ENCODE measurements around the gene ICAM5. TPM values are rescaled to one million over a fixed set of nuclear protein-coding genes. Genes with fewer than 3 reads are reported as not detected.

ICAM5 gene
- total and polyA plus RNA-seq, 4 donors: 4.1 to 32.1 (median 18.6) TPM

DNA sequence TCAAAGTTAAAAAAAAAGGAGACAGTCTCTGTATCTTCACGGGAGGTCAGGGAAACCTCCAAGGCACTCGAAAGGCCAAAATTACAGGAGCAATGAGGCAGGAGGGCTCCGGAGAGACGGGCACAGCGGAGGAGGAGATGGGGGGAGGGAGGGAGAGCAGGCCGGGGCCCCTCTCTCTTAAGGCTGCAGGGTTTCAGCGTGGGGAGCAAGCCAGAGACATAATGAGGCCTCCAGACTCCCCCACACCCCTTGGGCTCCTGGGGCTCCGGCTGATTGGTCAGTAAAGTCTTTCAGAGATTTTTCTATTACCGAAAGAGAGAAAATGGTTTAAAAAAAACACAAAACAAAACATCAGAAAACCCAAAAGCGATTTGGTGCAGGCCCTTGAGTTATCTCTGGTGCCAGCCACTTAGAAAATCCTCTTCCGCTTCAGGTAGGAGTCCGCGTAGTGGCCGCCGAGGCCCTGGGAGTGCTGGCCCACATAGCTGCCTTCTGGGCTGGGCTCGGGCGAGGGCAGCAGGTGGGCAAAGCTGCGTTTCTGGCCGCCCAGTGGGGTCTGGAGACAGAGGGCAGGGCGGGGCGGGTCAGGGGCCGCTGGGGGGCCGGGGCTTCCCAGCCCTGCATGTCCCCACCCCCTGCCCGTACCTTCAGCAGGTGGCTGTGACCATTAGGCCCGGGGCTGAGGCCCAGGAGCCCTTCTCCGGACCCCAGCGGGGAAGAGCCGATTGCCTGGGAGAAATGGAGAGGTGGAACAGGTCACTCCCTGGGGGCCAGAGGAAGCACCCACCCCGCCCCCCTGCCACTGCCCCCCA is 27.5 kb downstream of the ICAM5 start:
- Histone ChIP-seq H3K36me3 (ENCODE audit: control insufficient read depth in 4 of 4, insufficient read depth in 4 of 4, low read length in 4 of 4) (peaks cover under 1 to 49% (median 19%) of the 10 kb centered on the region in 4 donors), H3K27me3 (ENCODE audit: control insufficient read depth in 3 of 3, insufficient read depth in 3 of 3, low read length in 2 of 3) (no peaks in the 10 kb centered on the region), H3K27ac (ENCODE audit: low read depth in 1 of 2, low read length in 1 of 2) (no peak overlapping the region), H3K9ac (ENCODE audit: insufficient read depth in 1 of 2, low read length in 2 of 2) (no peak overlapping the region), H3K9me3 (ENCODE audit: control insufficient read depth in 4 of 4, insufficient read depth in 3 of 4, low read length in 3 of 4) (no peaks in the 10 kb centered on the region), H3K4me3 (no peak overlapping the region), H3K4me1 (ENCODE audit: control insufficient read depth in 5 of 5, insufficient read depth in 5 of 5, low read length in 5 of 5) (peaks cover 0 to 12% (median 0%) of the 10 kb centered on the region in 5 donors)
- 88 to 90% methylated on average over 24 to 29 of the region's 29 CpGs for WGBS, 2 donors
- DNase-seq (no peak), ATAC-seq (ENCODE audit: insufficient read depth, low FRiP score) (no peak)
- TF ChIP-seq, protein P1, sequence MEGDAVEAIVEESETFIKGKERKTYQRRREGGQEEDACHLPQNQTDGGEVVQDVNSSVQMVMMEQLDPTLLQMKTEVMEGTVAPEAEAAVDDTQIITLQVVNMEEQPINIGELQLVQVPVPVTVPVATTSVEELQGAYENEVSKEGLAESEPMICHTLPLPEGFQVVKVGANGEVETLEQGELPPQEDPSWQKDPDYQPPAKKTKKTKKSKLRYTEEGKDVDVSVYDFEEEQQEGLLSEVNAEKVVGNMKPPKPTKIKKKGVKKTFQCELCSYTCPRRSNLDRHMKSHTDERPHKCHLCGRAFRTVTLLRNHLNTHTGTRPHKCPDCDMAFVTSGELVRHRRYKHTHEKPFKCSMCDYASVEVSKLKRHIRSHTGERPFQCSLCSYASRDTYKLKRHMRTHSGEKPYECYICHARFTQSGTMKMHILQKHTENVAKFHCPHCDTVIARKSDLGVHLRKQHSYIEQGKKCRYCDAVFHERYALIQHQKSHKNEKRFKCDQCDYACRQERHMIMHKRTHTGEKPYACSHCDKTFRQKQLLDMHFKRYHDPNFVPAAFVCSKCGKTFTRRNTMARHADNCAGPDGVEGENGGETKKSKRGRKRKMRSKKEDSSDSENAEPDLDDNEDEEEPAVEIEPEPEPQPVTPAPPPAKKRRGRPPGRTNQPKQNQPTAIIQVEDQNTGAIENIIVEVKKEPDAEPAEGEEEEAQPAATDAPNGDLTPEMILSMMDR (IDR thresholded peaks at IDR 0.05; ENCODE audit: control extremely low read depth, extremely low read depth): no peak

DNA sequence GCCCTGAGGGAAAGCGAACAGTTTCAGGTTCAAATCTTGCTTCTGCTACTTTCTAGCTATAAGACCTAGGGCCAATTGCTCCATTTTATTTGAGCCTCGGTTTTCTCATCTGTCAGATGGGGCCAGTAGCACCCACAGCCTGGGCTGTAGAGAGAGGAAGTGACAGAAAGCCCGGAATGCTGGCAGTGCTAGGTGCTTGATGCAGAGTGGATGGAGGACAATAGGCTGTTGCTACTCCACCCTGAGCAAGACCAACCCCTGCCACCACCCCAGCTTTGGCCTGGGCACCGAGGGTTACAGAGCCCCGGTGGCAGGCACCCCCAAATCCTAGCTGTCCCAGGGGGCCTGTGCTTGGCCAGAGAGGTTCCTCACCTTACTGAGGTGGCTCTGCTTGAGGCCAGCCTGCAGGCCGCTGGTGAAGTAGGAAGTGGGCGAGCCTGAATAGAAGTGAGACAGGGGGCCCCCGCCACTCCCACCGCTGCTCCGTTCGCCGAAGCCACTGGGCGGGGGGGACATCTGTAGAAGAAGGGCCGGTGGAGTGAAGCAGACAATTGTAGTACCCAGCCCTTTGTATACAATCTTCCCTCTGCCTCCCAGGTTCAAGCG is 28.2 kb downstream of the ICAM5 start:
- Histone ChIP-seq H3K27me3 (ENCODE audit: control insufficient read depth in 3 of 3, insufficient read depth in 3 of 3, low read length in 2 of 3) (no peaks in the 10 kb centered on the region), H3K27ac (ENCODE audit: low read depth in 1 of 2, low read length in 1 of 2) (no peak overlapping the region), H3K9ac (ENCODE audit: insufficient read depth in 1 of 2, low read length in 2 of 2) (no peak overlapping the region), H3K4me1 (ENCODE audit: control insufficient read depth in 5 of 5, insufficient read depth in 5 of 5, low read length in 5 of 5) (peaks cover 0 to 12% (median 0%) of the 10 kb centered on the region in 5 donors), H3K4me3 (no peak overlapping the region), H3K9me3 (ENCODE audit: control insufficient read depth in 4 of 4, insufficient read depth in 3 of 4, low read length in 3 of 4) (no peaks in the 10 kb centered on the region), H3K36me3 (ENCODE audit: control insufficient read depth in 4 of 4, insufficient read depth in 4 of 4, low read length in 4 of 4) (peaks cover 3 to 56% (median 20%) of the 10 kb centered on the region in 4 donors)
- 93 to 94% methylated on average over 14 to 15 of the region's 15 CpGs for WGBS, 2 donors
- ATAC-seq (ENCODE audit: insufficient read depth, low FRiP score) (no peak), DNase-seq (no peak)
- TF ChIP-seq, protein P1 (IDR thresholded peaks at IDR 0.05; ENCODE audit: control extremely low read depth, extremely low read depth): no peak

DNA sequence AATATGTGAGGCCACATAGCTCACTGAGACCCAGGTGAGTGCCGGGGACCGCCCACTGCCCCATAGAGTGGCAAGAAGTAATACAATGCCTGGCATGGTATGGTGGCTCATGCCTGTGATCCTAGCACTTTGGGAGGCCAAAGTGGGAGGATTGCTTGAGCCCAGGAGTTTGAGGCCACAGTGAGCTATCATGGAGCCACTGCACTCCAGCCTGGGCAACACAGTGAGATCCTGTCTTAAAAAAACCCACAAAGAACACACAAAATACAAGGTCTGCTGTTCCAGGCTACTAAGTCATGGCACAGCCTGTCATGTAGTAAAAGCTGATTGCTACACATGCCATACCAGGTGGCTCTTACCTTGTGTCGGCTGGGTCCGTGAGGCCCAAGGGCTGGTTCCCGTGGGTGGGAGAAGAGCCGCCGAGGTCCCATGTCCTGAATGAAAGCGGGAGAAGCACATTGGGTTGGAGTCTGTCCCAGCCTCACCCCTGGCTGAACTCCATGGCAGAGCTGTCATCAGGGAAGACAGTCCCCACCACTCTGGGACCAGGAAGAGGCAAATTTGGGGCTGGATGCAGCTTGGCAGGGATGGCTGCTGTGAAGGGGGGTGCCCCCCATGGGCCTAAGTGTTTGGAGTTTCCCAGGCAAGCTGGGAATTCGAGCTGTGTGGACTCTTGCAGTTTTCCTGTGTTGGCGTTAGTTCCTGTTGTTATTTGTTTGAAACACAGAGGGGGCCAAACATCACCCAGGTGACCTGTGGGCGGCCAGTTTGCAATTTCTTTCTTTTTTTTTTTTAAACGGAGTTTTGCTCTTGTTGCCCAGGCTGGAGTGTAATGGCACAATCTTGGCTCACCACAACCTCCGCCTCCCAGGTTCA is 29.3 kb downstream of the ICAM5 start:
- no peaks in the 10 kb centered on the region for H3K9me3 ChIP-seq (ENCODE audit: control insufficient read depth in 4 of 4, insufficient read depth in 3 of 4, low read length in 3 of 4)
- peaks cover 0 to 12% (median 0%) of the 10 kb centered on the region in 5 donors for H3K4me1 ChIP-seq (ENCODE audit: control insufficient read depth in 5 of 5, insufficient read depth in 5 of 5, low read length in 5 of 5)
- H3K36me3 ChIP-seq (ENCODE audit: control insufficient read depth in 4 of 4, insufficient read depth in 4 of 4, low read length in 4 of 4): peaks cover 3 to 64% (median 20%) of the 10 kb centered on the region in 4 donors
- WGBS, 2 donors: 92 to 95% methylated on average over 13 of the region's 13 CpGs
- H3K9ac ChIP-seq (ENCODE audit: insufficient read depth in 1 of 2, low read length in 2 of 2): no peak overlapping the region
- ATAC-seq (ENCODE audit: insufficient read depth, low FRiP score): no peak
- no peak overlapping the region for H3K27ac ChIP-seq (ENCODE audit: low read depth in 1 of 2, low read length in 1 of 2)
- TF ChIP-seq, protein P1 (IDR thresholded peaks at IDR 0.05; ENCODE audit: control extremely low read depth, extremely low read depth): no peak
- no peaks in the 10 kb centered on the region for H3K27me3 ChIP-seq (ENCODE audit: control insufficient read depth in 3 of 3, insufficient read depth in 3 of 3, low read length in 2 of 3)
- no peak for DNase-seq
- H3K4me3 ChIP-seq: no peak overlapping the region

All from lung (tissue), 12 donors.